H9 (cell line): ENCODE results near the gene MEGF10. TPM values are rescaled to one million over a fixed set of nuclear protein-coding genes. Genes with fewer than 3 reads are reported as not detected.

Experiments used
- DNase-seq: peaks from one replicate; pipeline ENCODE4 v3.0.0-alpha.2; 2017
- H2AFZ ChIP-seq: one replicate; pipeline ENCODE4 v1.6.1; 2013; ENCODE audit warnings: mild to moderate bottlenecking, low read length, control low read depth, moderate library complexity
- H2AK5ac ChIP-seq: 2 replicates; pipeline ENCODE4 v1.6.1; 2013; ENCODE audit warnings: low read length, control low read depth, mixed read lengths; ENCODE audit not compliant: insufficient read length
- H2BK120ac ChIP-seq: one replicate; pipeline ENCODE4 v1.6.1; 2013; ENCODE audit warnings: low read depth, mild to moderate bottlenecking, low read length, control low read depth, inconsistent platforms; ENCODE audit not compliant: poor library complexity, severe bottlenecking
- H2BK12ac ChIP-seq: 2 replicates; pipeline ENCODE4 v1.6.1; 2013; ENCODE audit warnings: low read length, control low read depth, mixed read lengths, low read depth; ENCODE audit not compliant: insufficient read length
- H2BK15ac ChIP-seq: 2 replicates; pipeline ENCODE4 v1.6.1; 2013; ENCODE audit warnings: low read depth, low read length, control low read depth
- H2BK20ac ChIP-seq: one replicate; pipeline ENCODE4 v1.6.1; 2013; ENCODE audit warnings: low read depth, mild to moderate bottlenecking, low read length, control low read depth, inconsistent platforms; ENCODE audit not compliant: poor library complexity, severe bottlenecking
- H2BK5ac ChIP-seq: 2 replicates; pipeline ENCODE4 v1.6.1; 2013; ENCODE audit warnings: low read length, control low read depth, mixed read lengths; ENCODE audit not compliant: insufficient read length
- H3K14ac ChIP-seq: 2 replicates; pipeline ENCODE4 v1.6.1; 2013; ENCODE audit warnings: low read length, control low read depth; ENCODE audit not compliant: insufficient read depth
- H3K18ac ChIP-seq: 2 replicates; pipeline ENCODE4 v1.6.1; 2013; ENCODE audit warnings: low read depth, mild to moderate bottlenecking, mixed read lengths, low read length, control low read depth; ENCODE audit not compliant: insufficient read length
- H3K23ac ChIP-seq: 2 replicates; pipeline ENCODE4 v1.6.1; 2013; ENCODE audit warnings: low read length, control low read depth, mixed read lengths, low read depth; ENCODE audit not compliant: insufficient read length
- H3K23me2 ChIP-seq: 2 replicates; pipeline ENCODE4 v1.6.1; 2013; ENCODE audit warnings: low read depth, mild to moderate bottlenecking, mixed read lengths, low read length, control low read depth; ENCODE audit not compliant: insufficient read length, poor library complexity, severe bottlenecking
- H3K27ac ChIP-seq: 2 replicates; pipeline ENCODE4 v1.5.1; 2013; ENCODE audit warnings: low read length, control low read depth, mixed read lengths, low read depth; ENCODE audit not compliant: insufficient read length
- H3K27me3 ChIP-seq: 2 replicates; pipeline ENCODE4 v1.6.1; 2013; ENCODE audit warnings: low read length, control low read depth, inconsistent platforms; ENCODE audit not compliant: insufficient read depth
- H3K4ac ChIP-seq: 2 replicates; pipeline ENCODE4 v1.6.1; 2013; ENCODE audit warnings: low read depth, mild to moderate bottlenecking, control low read depth, inconsistent platforms, low read length, moderate library complexity
- H3K4me1 ChIP-seq: 2 replicates; pipeline ENCODE4 v1.6.1; 2013; ENCODE audit warnings: low read length, control low read depth, inconsistent platforms; ENCODE audit not compliant: insufficient read depth
- H3K4me2 ChIP-seq: 2 replicates; pipeline ENCODE4 v1.6.1; 2013; ENCODE audit warnings: low read length, control low read depth, mixed read lengths; ENCODE audit not compliant: insufficient read length, insufficient read depth
- H3K56ac ChIP-seq: 2 replicates; pipeline ENCODE4 v1.6.1; 2013; ENCODE audit warnings: low read depth, mild to moderate bottlenecking, mixed read lengths, low read length, control low read depth; ENCODE audit not compliant: insufficient read length
- H3K79me1 ChIP-seq: 2 replicates; pipeline ENCODE4 v1.6.1; 2013; ENCODE audit warnings: low read depth, mild to moderate bottlenecking, moderate library complexity, low read length, control low read depth, inconsistent platforms; ENCODE audit not compliant: insufficient read depth, poor library complexity, severe bottlenecking
- H3K79me2 ChIP-seq: 2 replicates; pipeline ENCODE4 v1.6.1; 2013; ENCODE audit warnings: low read length, control low read depth, inconsistent platforms; ENCODE audit not compliant: insufficient read depth
- H3K9ac ChIP-seq: 2 replicates; pipeline ENCODE4 v1.6.1; 2013; ENCODE audit warnings: low read length, control low read depth, mixed read lengths; ENCODE audit not compliant: insufficient read length; ENCODE audit errors: extremely low read depth
- H3K9me3 ChIP-seq: one replicate; pipeline ENCODE4 v1.6.1; 2013; ENCODE audit warnings: low read depth, low read length, inconsistent platforms; ENCODE audit not compliant: control insufficient read depth
- H3T11ph ChIP-seq: one replicate; pipeline ENCODE4 v1.6.1; 2013; ENCODE audit warnings: mild to moderate bottlenecking, low read length, control low read depth, inconsistent platforms
- H4K20me1 ChIP-seq: one replicate; pipeline ENCODE4 v1.6.1; 2013; ENCODE audit not compliant: control insufficient read depth, insufficient read length, insufficient read depth
- H4K5ac ChIP-seq: 2 replicates; pipeline ENCODE4 v1.6.1; 2013; ENCODE audit warnings: low read depth, mild to moderate bottlenecking, mixed read lengths, low read length, control low read depth; ENCODE audit not compliant: insufficient read length
- H4K8ac ChIP-seq: replicated peaks from 2 replicates; pipeline ENCODE4 v1.6.1; 2013; ENCODE audit warnings: low read length, control low read depth, mixed read lengths, low read depth; ENCODE audit not compliant: insufficient read length
- H4K91ac ChIP-seq: 2 replicates; pipeline ENCODE4 v1.6.1; 2013; ENCODE audit warnings: low read depth, mild to moderate bottlenecking, moderate library complexity, mixed read lengths, low read length, control low read depth; ENCODE audit not compliant: insufficient read length
- H3K27ac Mint-ChIP-seq, 3 experiments: 2 replicates in 2 of 3; 3 replicates in 1 of 3; pipeline ENCODE4 v1.8.0; 2020 to 2021; ENCODE audit warnings: mixed read lengths in 3 of 3, mild to moderate bottlenecking in 1 of 3, moderate library complexity in 1 of 3
- H3K27me3 Mint-ChIP-seq: 2 replicates; pipeline ENCODE4 v1.8.0; 2021; ENCODE audit warnings: low read depth, mild to moderate bottlenecking, moderate library complexity, mixed read lengths
- H3K36me3 Mint-ChIP-seq, 3 experiments: 2 replicates in 2 of 3; 3 replicates in 1 of 3; pipeline ENCODE4 v1.8.0; 2020 to 2021; ENCODE audit warnings: low read depth in 3 of 3, mixed read lengths in 3 of 3; ENCODE audit not compliant: insufficient read depth in 1 of 3
- H3K4me1 Mint-ChIP-seq, 2 experiments: 2 replicates each; pipeline ENCODE4 v1.8.0; 2020; ENCODE audit warnings: mixed read lengths in 2 of 2
- H3K4me3 Mint-ChIP-seq, 2 experiments: 2 replicates in 1 of 2; 3 replicates in 1 of 2; pipeline ENCODE4 v1.8.0; 2020 to 2021; ENCODE audit warnings: mild to moderate bottlenecking in 2 of 2, mixed read lengths in 2 of 2, moderate library complexity in 1 of 2
- H3K9me3 Mint-ChIP-seq, 2 experiments: 2 replicates in 1 of 2; 3 replicates in 1 of 2; pipeline ENCODE4 v1.8.0; 2020; ENCODE audit warnings: mild to moderate bottlenecking in 2 of 2, mixed read lengths in 2 of 2, moderate library complexity in 1 of 2
- WGBS: extraction: QIAGEN DNeasy Blood & Tissue Kit; methylation state at CpG from one replicate; pipeline ENCODE4 v1.1.7; 2013; ENCODE audit warnings: missing lambda C conversion rate, low lambda C conversion rate, mixed read lengths; ENCODE audit not compliant: insufficient read length; ENCODE audit errors: extremely low coverage; 5-methylcytosine and 5-hydroxymethylcytosine counted together
- total RNA-seq: library from RNA; stranded (reverse); gene quantifications from 2 replicates; pipeline ENCODE4 v1.2.1, GENCODE V29; 2021
- TF ChIP-seq, protein P1 (sequence below): fragments of 200-600 bp; sonication (generic); conservative IDR thresholded peaks from 3 replicates; pipeline ENCODE4 v1.8.0; 2021; ENCODE audit warnings: antibody characterized with exemption, mild to moderate bottlenecking

MEGF10 gene
- total RNA-seq, 1 experiment from 2014 or later = 36.5 TPM

DNA sequence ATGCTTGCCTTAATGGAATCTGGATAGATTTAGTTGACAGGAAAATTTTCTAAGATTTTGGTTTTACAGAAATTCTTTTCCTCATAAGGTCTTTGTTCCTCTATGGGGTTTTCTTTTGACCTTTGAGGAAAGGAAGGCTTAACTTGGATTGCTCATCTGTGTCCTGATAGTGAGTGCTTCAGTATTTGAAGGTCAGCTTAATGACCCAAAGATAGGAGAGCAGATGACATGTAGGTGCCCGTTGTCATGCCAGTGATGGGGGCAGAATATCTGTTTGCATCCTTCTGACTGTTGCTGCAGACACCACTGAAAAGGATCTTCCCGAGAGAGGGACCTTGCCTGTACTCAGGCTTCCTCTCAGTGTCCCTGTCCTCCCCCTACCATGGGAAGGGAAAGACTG, 30.9 kb downstream of the MEGF10 start:
- no peak overlapping the region for H3K4me2 ChIP-seq
- peaks cover 42 to 52% of the 10 kb centered on the region in 2 experiments for H3K4me1 Mint-ChIP-seq
- DNase-seq = no peak

More for the DNA sequence above, 30.9 kb downstream of the MEGF10 start:
- Mint-ChIP-seq H3K27ac (no peak overlapping the region; a peak in 2 of 7 replicates), H3K36me3 (peaks cover 2 to 11% (median 10%) of the 10 kb centered on the region in 3 experiments; a peak in 3 of 7 replicates), H3K27me3 (no peaks in the 10 kb centered on the region), H3K9me3 (no peaks in the 10 kb centered on the region), H3K4me3 (no peak overlapping the region)
- Histone ChIP-seq H3K18ac (no peak overlapping the region), H2BK12ac (no peak overlapping the region), H3K4me1 (peaks cover 16% of the 10 kb centered on the region; the same call in 1 of the 2 replicates), H3T11ph (no peak overlapping the region), H3K27me3 (no peaks in the 10 kb centered on the region), H3K23me2 (no peaks in the 10 kb centered on the region), H3K9ac (no peak overlapping the region), H2AK5ac (no peak overlapping the region), H2BK15ac (no peak overlapping the region), H2BK20ac (no peak overlapping the region), H3K56ac (no peak overlapping the region), H2AFZ (no peak overlapping the region), H3K79me2 (peaks cover 4% of the 10 kb centered on the region; the same call in 1 of the 2 replicates), H3K9me3 (no peaks in the 10 kb centered on the region), H3K4ac (no peak overlapping the region), H4K91ac (no peak overlapping the region), H3K79me1 (no peaks in the 10 kb centered on the region), H4K8ac (no peak overlapping the region), H3K14ac (no peak overlapping the region), H3K27ac (no peak overlapping the region), H4K5ac (no peak overlapping the region), H2BK120ac (no peak overlapping the region), H4K20me1 (peaks cover 3% of the 10 kb centered on the region), H2BK5ac (peak overlapping the region; percentile 61), H3K23ac (no peak overlapping the region)
- WGBS = no CpG with 5 or more reads among the region's 2 CpGs
- TF ChIP-seq, protein P1, sequence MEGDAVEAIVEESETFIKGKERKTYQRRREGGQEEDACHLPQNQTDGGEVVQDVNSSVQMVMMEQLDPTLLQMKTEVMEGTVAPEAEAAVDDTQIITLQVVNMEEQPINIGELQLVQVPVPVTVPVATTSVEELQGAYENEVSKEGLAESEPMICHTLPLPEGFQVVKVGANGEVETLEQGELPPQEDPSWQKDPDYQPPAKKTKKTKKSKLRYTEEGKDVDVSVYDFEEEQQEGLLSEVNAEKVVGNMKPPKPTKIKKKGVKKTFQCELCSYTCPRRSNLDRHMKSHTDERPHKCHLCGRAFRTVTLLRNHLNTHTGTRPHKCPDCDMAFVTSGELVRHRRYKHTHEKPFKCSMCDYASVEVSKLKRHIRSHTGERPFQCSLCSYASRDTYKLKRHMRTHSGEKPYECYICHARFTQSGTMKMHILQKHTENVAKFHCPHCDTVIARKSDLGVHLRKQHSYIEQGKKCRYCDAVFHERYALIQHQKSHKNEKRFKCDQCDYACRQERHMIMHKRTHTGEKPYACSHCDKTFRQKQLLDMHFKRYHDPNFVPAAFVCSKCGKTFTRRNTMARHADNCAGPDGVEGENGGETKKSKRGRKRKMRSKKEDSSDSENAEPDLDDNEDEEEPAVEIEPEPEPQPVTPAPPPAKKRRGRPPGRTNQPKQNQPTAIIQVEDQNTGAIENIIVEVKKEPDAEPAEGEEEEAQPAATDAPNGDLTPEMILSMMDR = no peak
